Measurements from ENCODE around the gene EIF1AX.
"Not testable (repeated sequence)": the region's sequence is repeated elsewhere in the genome, so short reads cannot be mapped to it uniquely, and the experiment has no call there.

The EIF1AX gene

GRCh38 chrX:20141281-20142220, at the start of gene EIF1AX:
EIF1AX (minus strand) TSS chrX:20141838; CDS start chrX:20141640, 198 bp downstream.
- DNase-seq = peak; percentile 91

- DNase-seq = no peak
These were observed 47.5 kb upstream of the EIF1AX start for GRCh38 chrX:20189171-20189570.

DNA sequence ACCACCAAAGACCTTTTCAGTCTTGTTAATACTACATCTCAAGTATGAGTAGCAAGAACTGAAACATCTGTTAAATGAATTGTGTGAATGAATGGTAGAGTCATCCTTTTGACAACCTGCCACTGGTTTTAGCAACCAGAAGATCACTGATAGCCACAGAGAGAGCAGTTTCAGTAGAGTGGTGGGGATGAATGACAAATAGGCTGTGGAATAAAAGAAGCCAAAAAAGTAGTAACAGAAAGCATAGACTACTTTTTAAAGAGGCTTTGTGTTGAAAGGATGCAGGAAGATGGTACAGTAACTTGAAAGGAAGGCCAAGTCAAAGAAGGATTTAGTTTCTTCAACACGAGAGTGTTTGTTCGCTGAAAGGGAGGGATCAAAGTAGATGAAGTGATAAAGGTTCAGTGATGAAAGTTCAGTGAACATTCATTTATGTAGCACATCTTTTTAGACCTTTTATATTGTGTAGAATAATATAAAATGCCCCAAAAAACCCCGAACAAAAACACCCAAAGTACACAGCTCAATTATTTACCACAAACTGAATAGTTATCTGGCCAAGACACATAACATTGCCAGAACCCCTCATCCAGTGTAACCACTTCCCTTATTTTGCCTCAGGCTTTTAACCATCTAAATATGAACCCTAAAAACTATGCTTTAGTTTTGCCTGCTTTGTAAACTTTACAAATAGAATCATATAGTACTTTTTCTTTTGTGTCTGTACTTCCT, 40.1 kb upstream of the EIF1AX start:
- DNase-seq = no peak

- no peak for DNase-seq
These were observed 35.5 kb upstream of the EIF1AX start for GRCh38 chrX:20177093-20177492.

GRCh38 chrX:20173856-20174255, 32.2 kb upstream of the EIF1AX start:
- DNase-seq = no peak

DNA sequence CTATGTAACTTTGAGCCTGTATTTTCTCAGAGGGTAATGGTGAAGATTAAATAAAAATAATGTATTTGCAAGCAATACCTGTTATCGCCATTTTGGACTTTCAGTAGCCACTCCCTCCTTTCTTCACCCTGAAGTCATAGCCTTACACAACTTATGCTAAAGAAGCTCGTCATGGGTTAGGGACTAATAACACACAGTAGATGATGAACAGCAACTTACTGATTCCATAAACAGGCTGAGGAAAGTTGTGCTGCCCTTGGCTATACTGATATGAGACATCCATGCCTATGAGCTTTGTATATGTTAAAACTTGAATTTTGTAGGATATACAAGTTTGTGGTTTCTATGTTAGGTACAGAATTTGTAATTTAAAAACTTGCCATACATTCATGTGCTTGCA, 31.7 kb upstream of the EIF1AX start:
- DNase-seq = no peak

- no peak for DNase-seq
These were observed 30.2 kb upstream of the EIF1AX start for GRCh38 chrX:20171887-20172286.

GRCh38 chrX:20162516-20162915, 20.9 kb upstream of the EIF1AX start:
- DNase-seq = not testable (repeated sequence)

DNA sequence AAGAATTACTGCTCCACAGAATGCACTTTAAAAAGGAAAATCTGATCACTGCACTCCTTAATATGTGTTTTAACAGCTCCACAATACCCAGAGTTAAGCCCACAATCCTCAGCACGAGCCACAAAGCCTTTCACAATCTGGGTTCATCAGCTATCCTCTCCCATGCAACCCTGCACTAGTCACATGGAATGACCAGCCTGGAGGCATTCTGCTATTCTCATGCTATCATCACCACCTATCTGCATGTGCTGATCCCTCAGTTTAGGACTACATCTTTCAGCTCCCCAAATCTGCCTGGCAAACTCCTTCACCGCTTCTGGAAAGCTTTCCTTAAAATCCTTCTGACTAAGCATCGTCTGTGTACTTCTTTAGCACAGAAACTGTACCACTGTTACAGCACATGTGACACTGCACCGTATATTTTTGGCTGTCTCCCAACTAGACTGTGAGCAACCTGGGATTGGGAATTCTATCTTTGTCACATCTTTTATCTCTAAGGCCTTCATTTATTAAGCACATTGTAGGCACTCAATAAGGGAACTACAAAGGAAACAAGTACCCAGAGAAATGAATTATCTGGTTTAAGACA, 18.3 kb upstream of the EIF1AX start:
- DNase-seq = no peak

- no peak for DNase-seq
These were observed 10.1 kb upstream of the EIF1AX start for GRCh38 chrX:20151689-20152088.

DNA sequence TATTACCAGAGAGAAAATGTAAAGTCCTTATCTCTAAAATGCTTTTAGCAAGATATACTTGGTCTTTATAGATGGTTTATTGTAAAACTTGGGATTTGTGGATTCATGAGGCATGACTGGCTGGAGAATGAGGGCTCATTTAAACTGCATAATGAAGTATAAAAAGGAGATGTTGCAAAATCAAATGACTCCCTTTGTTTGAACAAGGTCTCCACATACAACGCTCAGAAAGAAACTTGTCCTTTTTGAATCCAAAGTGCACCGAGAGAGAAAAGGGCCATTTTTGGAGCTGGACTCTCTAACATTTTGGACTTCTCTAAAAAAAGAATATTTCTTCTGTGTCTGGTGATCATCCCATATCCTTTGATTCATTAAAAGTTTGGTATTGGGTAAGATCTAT, 7.7 kb upstream of the EIF1AX start:
- no peak for DNase-seq

GRCh38 chrX:20147561-20147960, 5.9 kb upstream of the EIF1AX start:
- DNase-seq = no peak

- DNase-seq = no peak
These were observed 2.9 kb upstream of the EIF1AX start for GRCh38 chrX:20144491-20144890.

- DNase-seq = no peak
These were observed 1.9 kb upstream of the EIF1AX start for GRCh38 chrX:20143561-20143960.

DNA sequence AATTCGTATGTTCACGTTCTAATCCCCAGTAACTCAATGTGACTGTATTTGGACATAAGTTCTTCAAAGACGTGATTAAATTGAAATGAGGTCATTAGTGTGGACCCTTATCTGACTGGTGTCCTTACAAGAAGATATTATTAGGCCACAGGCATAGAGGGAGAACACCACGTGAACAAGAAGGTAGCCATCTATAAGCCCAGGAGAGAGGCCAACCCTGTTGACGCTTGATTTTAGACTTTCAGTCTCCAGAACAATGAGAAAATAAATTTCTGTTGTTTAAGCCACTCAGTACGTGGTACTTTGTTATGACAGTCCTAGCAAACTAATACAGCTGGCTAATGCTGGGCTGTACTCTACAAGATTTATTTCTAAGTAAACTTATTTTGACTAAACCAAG, 1.5 kb upstream of the EIF1AX start:
- DNase-seq = no peak

GRCh38 chrX:20140420-20140819, 1.2 kb downstream of the EIF1AX start:
- DNase-seq = no peak

DNA sequence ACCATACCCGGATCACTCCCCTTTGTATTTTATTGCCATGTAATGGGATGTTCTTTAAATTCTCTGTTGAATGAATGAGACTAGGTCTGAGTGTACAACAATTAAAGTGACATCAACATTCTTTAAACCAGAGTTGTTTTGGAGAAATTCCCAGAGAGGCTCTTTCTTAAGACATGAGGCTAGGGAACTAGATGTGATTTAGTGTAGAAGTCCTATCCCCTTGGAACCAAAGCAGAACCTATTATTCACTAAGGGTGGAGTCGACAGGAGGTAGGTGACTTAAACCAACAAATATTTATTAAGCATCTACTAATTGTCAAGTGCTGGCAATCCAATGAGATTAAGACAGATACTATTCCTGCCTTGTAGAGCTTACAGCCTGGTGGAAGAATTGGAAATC, 1.7 kb downstream of the EIF1AX start:
- no peak for DNase-seq

GRCh38 chrX:20135944-20136343, 5.7 kb downstream of the EIF1AX start:
- no peak for DNase-seq

- DNase-seq = no peak
These were observed 9.0 kb downstream of the EIF1AX start for GRCh38 chrX:20132666-20133065.

DNA sequence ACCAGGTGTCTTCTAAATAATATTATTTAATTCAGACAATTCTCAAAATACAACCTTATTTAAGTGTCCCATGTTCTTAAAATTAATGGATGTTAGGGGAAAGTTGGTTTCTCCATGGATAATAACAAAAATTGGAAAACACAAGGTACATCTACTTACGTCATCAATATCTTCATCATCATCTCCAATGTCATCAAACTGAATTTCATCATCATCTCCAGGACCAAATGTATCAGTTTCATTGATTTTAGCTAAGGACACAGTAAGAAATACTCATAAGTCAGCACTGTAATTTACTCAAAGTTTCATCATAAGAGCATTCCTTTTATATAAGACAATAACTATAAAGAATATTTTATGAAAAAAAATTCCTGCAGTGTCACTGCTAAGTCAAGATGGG, 11.3 kb downstream of the EIF1AX start:
- no peak for DNase-seq

GRCh38 chrX:20129547-20129946, 12.1 kb downstream of the EIF1AX start:
- no peak for DNase-seq

GRCh38 chrX:20128670-20129069, 13.0 kb downstream of the EIF1AX start:
- DNase-seq = no peak

GRCh38 chrX:20127440-20127839, 14.2 kb downstream of the EIF1AX start:
- not testable (repeated sequence) for DNase-seq

- not testable (repeated sequence) for DNase-seq
These were observed 14.8 kb downstream of the EIF1AX start for GRCh38 chrX:20126833-20127232.
